Left cardiac atrium (tissue), 4 donors: ENCODE measurements around the gene MYMX. TPM values are rescaled to one million over a fixed set of nuclear protein-coding genes. Genes with fewer than 3 reads are reported as not detected.
"Not testable (repeated sequence)": the region's sequence is repeated elsewhere in the genome, so short reads cannot be mapped to it uniquely, and the experiment has no call there.

Experiments used
- ATAC-seq, 2 donors: fragments of 200-7000 bp; cut with Tn5 transposase; one replicate each; pipeline ENCODE4 v1.9.1; 2020; ENCODE audit warnings: mild to moderate bottlenecking in 2 of 2, moderate library complexity in 2 of 2
- DNase-seq: peaks from one replicate; pipeline ENCODE4 v3.0.0-alpha.2; 2020
- intact Hi-C, 2 donors: fragments of 100-400 bp; cut with DNase I; formaldehyde crosslinking; loops; one replicate each; pipeline versions ENCODE4 v1.14.1 to v1.15.1; 2022 to 2023
- total RNA-seq, 2 donors: library from RNA; stranded (reverse); fragmentation: NEBNext Ultra II Directional; extraction: Animal tissue kit (Norgen Biotek cat#: 25700); gene quantifications; one replicate each; pipeline ENCODE4 v1.2.1, GENCODE V29; 2021
- donor health status: DM: no; HTN: yes; CAD: no.
- donor health status: DM: no; HTN: yes; CAD: no; lungs with severe emphysema.
- donor health status: DM: yes; HTN: yes; CAD: no.
- donor health status: Dilated cardiomyopathy.

The MYMX gene
- total RNA-seq, 2 donors from 2014 or later, result 2.4 to 3.8 TPM

GRCh38 chr6:44227148-44227793 lies 10.5 kb downstream of the MYMX start:
- ATAC-seq, result peak in 1 of 2 donors; percentile 2
- intact Hi-C loops, result no loop called here
- DNase-seq, result no peak

GRCh38 chr6:44228031-44228430 lies 11.3 kb downstream of the MYMX start:
- DNase-seq (no peak), ATAC-seq (no peak)
- intact Hi-C loops, result no loop called here

- DNase-seq (no peak), ATAC-seq (no peak)
- intact Hi-C loops, result no loop called here
These were observed 11.7 kb downstream of the MYMX start for GRCh38 chr6:44228433-44228832.

- intact Hi-C loops, result no loop called here
- ATAC-seq (no peak), DNase-seq (no peak)
These were observed 12.1 kb downstream of the MYMX start for GRCh38 chr6:44228836-44229235.

GRCh38 chr6:44229376-44230033 lies 12.8 kb downstream of the MYMX start:
- DNase-seq (no peak), ATAC-seq (peak; percentile 7 to 56)
- intact Hi-C loops, result loop anchor here (10.0 kb wide), 1 partner anchor 125 kb away; no protein-coding TSS in a partner anchor

GRCh38 chr6:44230034-44230675 lies 13.4 kb downstream of the MYMX start:
- DNase-seq (no peak), ATAC-seq (no peak)
- intact Hi-C loops, result loop anchor here (10.0 kb wide), 1 partner anchor 125 kb away; no protein-coding TSS in a partner anchor

GRCh38 chr6:44231426-44231825 lies 14.7 kb downstream of the MYMX start:
- intact Hi-C loops, result loop anchor here (10.0 kb wide), 1 partner anchor 127 kb away; no protein-coding TSS in a partner anchor
- not testable (repeated sequence) for DNase-seq, ATAC-seq

GRCh38 chr6:44232676-44233566 lies 16.2 kb downstream of the MYMX start:
- no peak for DNase-seq
- ATAC-seq, result no peak
- intact Hi-C loops, result loop anchor here (10.0 kb wide), 1 partner anchor 128 kb away; no protein-coding TSS in a partner anchor

GRCh38 chr6:44233567-44234100 lies 16.9 kb downstream of the MYMX start:
- DNase-seq (no peak), ATAC-seq (peak; percentile 0 to 1)
- intact Hi-C loops, result loop anchor here (10.0 kb wide), 1 partner anchor 129 kb away; no protein-coding TSS in a partner anchor

GRCh38 chr6:44234101-44235025 lies 17.6 kb downstream of the MYMX start:
- DNase-seq (peak; percentile 88), ATAC-seq (peak; percentile 62 to 67)
- intact Hi-C loops, result loop anchor here (5.0 to 10.0 kb wide), 2 partner anchors 62 to 130 kb away; no protein-coding TSS in a partner anchor

GRCh38 chr6:44235269-44235668 lies 18.5 kb downstream of the MYMX start:
- no peak for ATAC-seq
- DNase-seq, result no peak

GRCh38 chr6:44235891-44236516 lies 19.3 kb downstream of the MYMX start:
- ATAC-seq, result no peak
- intact Hi-C loops, result loop anchor here (5.0 to 10.0 kb wide), 2 partner anchors 64 to 131 kb away; no protein-coding TSS in a partner anchor
- peak; percentile 7 for DNase-seq

More at GRCh38 chr6:44235269-44235668, 18.5 kb downstream of the MYMX start:
- intact Hi-C loops, result loop anchor here (5.0 to 10.0 kb wide), 2 partner anchors 63 to 130 kb away; no protein-coding TSS in a partner anchor

- intact Hi-C loops, result loop anchor here (5.0 to 10.0 kb wide), 2 partner anchors 65 to 132 kb away; no protein-coding TSS in a partner anchor
- DNase-seq (peak; percentile 92), ATAC-seq (peak; percentile 80 to 91)
These were observed 20.5 kb downstream of the MYMX start for GRCh38 chr6:44237021-44237812.

GRCh38 chr6:44237813-44238433 lies 21.2 kb downstream of the MYMX start:
- peak; percentile 83 for DNase-seq
- intact Hi-C loops, result loop anchor here (2.0 to 10.0 kb wide), 3 partner anchors 65 to 133 kb away; no protein-coding TSS in a partner anchor
- ATAC-seq, result peak; percentile 80 to 86

GRCh38 chr6:44238687-44239350 lies 22.1 kb downstream of the MYMX start:
- peak; percentile 11 for DNase-seq
- no peak for ATAC-seq
- intact Hi-C loops, result loop anchor here (2.0 to 10.0 kb wide), 3 partner anchors 66 to 134 kb away; no protein-coding TSS in a partner anchor
